GM06990 (cell line): Measurements from ENCODE around the gene HABP4.

ENCODE experiments used
- DNase-seq: peaks from one replicate; pipeline ENCODE4 v3.0.0-alpha.2; 2011; ENCODE audit not compliant: insufficient read length; ENCODE audit errors: extremely low read depth
- H3K27me3 ChIP-seq: replicated peaks from 2 replicates; pipeline ENCODE4 v1.6.0; 2011; ENCODE audit warnings: low read length; ENCODE audit not compliant: control insufficient read depth, insufficient read depth
- H3K36me3 ChIP-seq: 2 replicates; pipeline ENCODE4 v1.5.1; 2011; ENCODE audit warnings: low read length; ENCODE audit not compliant: control insufficient read depth, insufficient read depth
- H3K4me3 ChIP-seq: replicated peaks from 2 replicates; pipeline ENCODE4 v1.5.1; 2011; ENCODE audit warnings: low read depth, mild to moderate bottlenecking, control low read depth, low read length
- CTCF ChIP-seq: IDR thresholded peaks from 2 replicates; pipeline ENCODE4 v1.5.1; 2011; ENCODE audit warnings: low read length, control low read depth, mild to moderate bottlenecking, inconsistent platforms; ENCODE audit not compliant: insufficient read depth, poor library complexity, severe bottlenecking

Gene HABP4

GRCh38 chr9:96491880-96492525 is 42.0 kb downstream of the HABP4 start:
- TF ChIP-seq CTCF: no peak
- Histone ChIP-seq H3K27me3 (no peaks in the 10 kb centered on the region), H3K4me3 (no peak overlapping the region), H3K36me3 (no peaks in the 10 kb centered on the region; the same call in 1 of the 2 replicates)
- DNase-seq: no peak

GRCh38 chr9:96492993-96493531 is 43.1 kb downstream of the HABP4 start:
- H3K27me3 ChIP-seq: no peaks in the 10 kb centered on the region
- no peak for DNase-seq
- H3K36me3 ChIP-seq: no peaks in the 10 kb centered on the region; the same call in 1 of the 2 replicates
- no peak for TF ChIP-seq CTCF
- no peak overlapping the region for H3K4me3 ChIP-seq

GRCh38 chr9:96493757-96494156 is 43.8 kb downstream of the HABP4 start:
- Histone ChIP-seq H3K36me3 (no peaks in the 10 kb centered on the region; the same call in 1 of the 2 replicates), H3K27me3 (no peaks in the 10 kb centered on the region), H3K4me3 (no peak overlapping the region)
- DNase-seq: no peak
- no peak for TF ChIP-seq CTCF

GRCh38 chr9:96494215-96494800 is 44.3 kb downstream of the HABP4 start:
- no peak for TF ChIP-seq CTCF
- Histone ChIP-seq H3K27me3 (no peaks in the 10 kb centered on the region), H3K4me3 (no peak overlapping the region), H3K36me3 (no peaks in the 10 kb centered on the region; the same call in 1 of the 2 replicates)
- DNase-seq: no peak

- Histone ChIP-seq H3K27me3 (no peaks in the 10 kb centered on the region), H3K4me3 (no peak overlapping the region), H3K36me3 (no peaks in the 10 kb centered on the region; the same call in 1 of the 2 replicates)
- TF ChIP-seq CTCF: no peak
- DNase-seq: no peak
Measured at GRCh38 chr9:96495341-96495740, 45.4 kb downstream of the HABP4 start.
